ENCODE measurements around the gene CKAP2L.

GRCh38 chr2:112805542-112805941, 41.1 kb upstream of the CKAP2L start:
- TF ChIP-seq ARNT (IDR thresholded peaks at IDR 0.05) (no peak), SUZ12 (IDR thresholded peaks at IDR 0.05) (no peak)
